ENCODE data around the gene GRK1.

The GRK1 gene

DNA sequence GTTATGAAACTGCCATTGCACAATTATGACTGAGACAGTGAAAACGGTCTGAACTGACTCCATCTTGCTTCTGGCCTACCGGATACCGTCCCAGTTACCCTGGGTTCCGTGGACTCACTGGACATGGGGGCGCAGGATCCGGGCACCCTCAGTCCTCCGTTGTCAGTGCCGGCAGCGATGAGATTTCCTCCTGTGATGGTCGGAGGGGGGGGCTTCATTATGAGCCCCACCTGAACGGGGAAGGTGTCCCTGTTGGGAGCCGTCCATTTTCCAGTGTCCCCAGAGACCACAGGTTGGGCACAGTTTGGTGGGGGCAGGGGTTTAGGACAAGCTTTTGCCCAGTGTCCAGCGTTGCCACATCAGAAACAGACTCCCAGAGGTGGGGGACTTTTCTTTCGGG lies 115.5 kb downstream of the GRK1 start:
- DNase-seq (ENCODE audit: low read depth): no peak
- no peak for TF ChIP-seq CTCF (IDR thresholded peaks at IDR 0.05; ENCODE audit: control insufficient read depth, insufficient read depth, low read depth, low read length, missing control alignments)
- H3K4me3 ChIP-seq (ENCODE audit: control insufficient read depth, low read depth, low read length): no peak overlapping the region

DNA sequence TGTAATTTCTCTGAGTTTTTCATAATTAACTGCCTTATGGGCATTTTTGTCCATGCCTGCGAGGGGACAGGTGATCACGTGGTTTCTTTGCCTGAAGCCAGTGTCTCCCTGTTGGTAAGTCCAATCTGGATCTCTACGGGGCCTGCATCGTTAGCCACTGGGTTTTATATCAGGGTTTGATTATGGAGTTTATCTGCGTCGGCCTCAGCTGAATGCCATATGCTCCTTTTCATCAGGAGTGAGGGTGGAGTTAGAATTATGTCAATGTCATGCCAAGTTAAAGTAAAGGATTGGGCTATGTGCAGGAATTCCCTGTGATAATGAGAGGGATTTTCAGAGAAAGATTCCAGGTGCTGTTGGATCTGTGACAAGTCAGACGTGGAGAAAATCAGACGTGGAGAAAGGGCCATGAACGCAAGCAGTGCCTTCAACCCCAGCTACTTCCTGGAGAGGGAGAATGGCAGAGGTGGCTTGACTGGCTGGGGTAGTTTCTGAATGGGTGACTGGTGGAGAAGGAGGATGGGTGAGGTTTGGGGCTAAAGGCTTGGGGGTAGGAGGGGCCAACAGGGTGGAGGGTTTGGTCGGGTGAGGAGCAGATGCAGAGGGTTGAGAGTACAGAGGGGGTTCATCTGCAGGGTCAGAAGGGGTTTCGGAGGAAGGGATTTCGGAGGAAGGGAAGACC lies 116.3 kb downstream of the GRK1 start:
- DNase-seq (ENCODE audit: low read depth): no peak
- H3K4me3 ChIP-seq (ENCODE audit: control insufficient read depth, low read depth, low read length): no peak overlapping the region
- TF ChIP-seq CTCF (IDR thresholded peaks at IDR 0.05; ENCODE audit: control insufficient read depth, insufficient read depth, low read depth, low read length, missing control alignments): no peak

GRCh38 chr13:113783966-113784644 lies 117.1 kb downstream of the GRK1 start:
- H3K4me3 ChIP-seq (ENCODE audit: control insufficient read depth, low read depth, low read length): no peak overlapping the region
- no peak for TF ChIP-seq CTCF (IDR thresholded peaks at IDR 0.05; ENCODE audit: control insufficient read depth, insufficient read depth, low read depth, low read length, missing control alignments)
- no peak for DNase-seq (ENCODE audit: low read depth)

DNA sequence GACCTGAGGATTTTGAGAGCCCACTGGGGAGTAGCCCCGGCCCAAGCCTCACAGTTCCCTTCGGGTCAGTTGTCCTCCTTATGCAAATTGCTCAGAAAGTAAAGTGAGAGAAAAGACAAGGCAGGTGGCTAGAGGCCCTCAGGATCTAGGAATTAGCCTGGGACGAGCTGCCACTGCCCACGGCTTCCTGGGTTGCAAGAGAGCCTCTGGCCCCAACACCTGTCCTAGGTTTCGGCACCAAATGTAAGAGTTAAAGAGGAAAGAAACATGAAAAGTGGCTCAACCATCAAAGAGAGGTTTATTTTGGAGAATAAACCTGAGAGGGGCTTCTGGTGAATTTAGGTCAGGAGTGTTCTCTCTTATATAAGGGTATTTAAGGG lies 117.6 kb downstream of the GRK1 start:
- no peak overlapping the region for H3K4me3 ChIP-seq (ENCODE audit: control insufficient read depth, low read depth, low read length)
- no peak for DNase-seq (ENCODE audit: low read depth)
- TF ChIP-seq CTCF (IDR thresholded peaks at IDR 0.05; ENCODE audit: control insufficient read depth, insufficient read depth, low read depth, low read length, missing control alignments): no peak

- no peak overlapping the region for H3K4me3 ChIP-seq (ENCODE audit: control insufficient read depth, low read depth, low read length)
- no peak for TF ChIP-seq CTCF (IDR thresholded peaks at IDR 0.05; ENCODE audit: control insufficient read depth, insufficient read depth, low read depth, low read length, missing control alignments)
- peak; percentile 84 for DNase-seq (ENCODE audit: low read depth)
These were observed 118.3 kb downstream of the GRK1 start for GRCh38 chr13:113785051-113786010.

- no peak for DNase-seq (ENCODE audit: low read depth)
- no peak for TF ChIP-seq CTCF (IDR thresholded peaks at IDR 0.05; ENCODE audit: control insufficient read depth, insufficient read depth, low read depth, low read length, missing control alignments)
These were observed 119.3 kb downstream of the GRK1 start for GRCh38 chr13:113786262-113786841.

More at GRCh38 chr13:113786262-113786841, 119.3 kb downstream of the GRK1 start:
- no peak overlapping the region for H3K4me3 ChIP-seq (ENCODE audit: control insufficient read depth, low read depth, low read length)
